RWPE2 (cell line): ENCODE results near the gene ARHGEF10L.

Experiments used
- ATAC-seq: fragments of 200-7000 bp; cut with Tn5 transposase; 3 replicates; pipeline ENCODE4 v1.9.1; 2021; ENCODE audit warnings: low read depth
- DNase-seq: peaks from one replicate; pipeline ENCODE4 v3.0.0-alpha.2; 2020; ENCODE audit warnings: low spot score
- H3K27ac ChIP-seq: fragments of 450-650 bp; 2 replicates; pipeline ENCODE4 v1.5.1; 2017; ENCODE audit warnings: mild to moderate bottlenecking; ENCODE audit not compliant: poor library complexity, severe bottlenecking
- H3K27me3 ChIP-seq: fragments of 250-450 bp; sonication (Bioruptor Pico); 2 replicates; pipeline ENCODE4 v1.5.1; 2021; ENCODE audit warnings: mild to moderate bottlenecking, moderate library complexity; ENCODE audit not compliant: insufficient read depth, poor library complexity, severe bottlenecking
- H3K36me3 ChIP-seq: fragments of 250-450 bp; sonication (Bioruptor Pico); 2 replicates; pipeline ENCODE4 v1.5.1; 2020; ENCODE audit warnings: low read depth, mild to moderate bottlenecking, moderate library complexity
- H3K4me1 ChIP-seq: fragments of 250-450 bp; sonication (Bioruptor Pico); 2 replicates; pipeline ENCODE4 v1.5.1; 2021; ENCODE audit warnings: mild to moderate bottlenecking, moderate library complexity; ENCODE audit not compliant: insufficient read depth, poor library complexity, severe bottlenecking
- H3K4me3 ChIP-seq: fragments of 250-450 bp; sonication (Bioruptor Pico); 2 replicates; pipeline ENCODE4 v1.5.1; 2021; ENCODE audit warnings: mild to moderate bottlenecking, moderate library complexity; ENCODE audit not compliant: severe bottlenecking
- H3K9me3 ChIP-seq: fragments of 250-450 bp; sonication (Bioruptor Pico); 2 replicates; pipeline ENCODE4 v1.5.1; 2021; ENCODE audit warnings: mild to moderate bottlenecking, moderate library complexity; ENCODE audit not compliant: severe bottlenecking
- CTCF ChIP-seq: fragments of 450-650 bp; IDR thresholded peaks from one replicate; pipeline ENCODE4 v1.5.1; 2017; ENCODE audit warnings: mild to moderate bottlenecking, moderate library complexity; ENCODE audit not compliant: poor library complexity, severe bottlenecking

Gene ARHGEF10L

GRCh38 chr1:17540255-17541001, 930 bp downstream of the ARHGEF10L start:
- Histone ChIP-seq H3K9me3 (no peaks in the 10 kb centered on the region), H3K4me3 (peak overlapping the region; percentile 96), H3K27ac (no peak overlapping the region), H3K4me1 (peaks cover 6% of the 10 kb centered on the region), H3K27me3 (no peaks in the 10 kb centered on the region), H3K36me3 (no peaks in the 10 kb centered on the region)
- no peak for TF ChIP-seq CTCF
- ATAC-seq (peak; percentile 35; the same call in 2 of the 3 replicates), DNase-seq (no peak)

DNA sequence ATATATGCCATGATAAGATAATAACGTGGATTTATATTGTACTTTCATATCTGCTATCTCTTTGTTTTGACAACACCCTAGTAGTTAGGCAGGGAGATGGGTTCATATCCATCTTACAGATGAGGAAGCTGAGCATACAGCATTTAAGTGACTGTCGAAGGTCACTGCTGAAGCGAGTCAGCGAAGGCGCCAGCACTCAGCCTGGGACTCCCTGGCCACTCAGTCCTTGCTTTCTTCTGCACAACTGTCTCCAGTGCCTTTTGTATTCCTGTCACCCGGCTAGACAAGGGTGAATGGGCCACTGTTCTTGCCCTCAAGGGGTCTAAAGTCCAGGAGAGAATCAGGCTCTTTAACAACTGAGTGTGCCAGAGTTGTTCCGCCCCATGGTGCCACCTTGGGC, 3.1 kb downstream of the ARHGEF10L start:
- H3K36me3 ChIP-seq = no peaks in the 10 kb centered on the region
- ATAC-seq = no peak

DNA sequence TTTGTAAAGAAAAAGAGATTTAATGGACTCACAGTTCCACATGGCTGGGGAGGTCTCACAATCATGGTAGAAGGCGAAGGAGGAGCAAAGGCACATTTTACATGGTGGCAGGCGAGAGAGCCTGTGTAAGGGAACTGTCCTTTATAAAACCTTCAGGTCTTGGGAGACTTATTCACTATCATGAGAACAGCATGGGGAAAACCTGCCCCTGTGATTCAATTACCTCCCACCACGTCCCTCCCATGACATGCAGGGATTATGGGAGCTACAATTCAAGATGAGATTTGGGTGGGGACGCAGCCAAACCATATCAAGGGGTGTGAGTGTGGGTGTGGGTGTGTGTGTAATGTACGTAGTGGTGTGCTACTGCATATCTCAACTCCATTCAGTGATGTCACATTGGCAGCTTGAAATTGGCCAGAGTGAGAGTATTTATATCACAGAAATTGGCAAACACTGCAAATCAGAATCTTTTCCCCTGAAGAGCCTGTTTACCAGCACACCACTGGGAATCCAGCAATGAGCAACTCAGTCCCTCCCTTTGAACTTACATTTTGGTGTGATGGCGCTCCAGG, 5.4 kb downstream of the ARHGEF10L start:
- no peaks in the 10 kb centered on the region for H3K9me3 ChIP-seq
- DNase-seq = no peak
- peaks cover 7% of the 10 kb centered on the region for H3K4me1 ChIP-seq
- no peak for TF ChIP-seq CTCF
- no peaks in the 10 kb centered on the region for H3K27me3 ChIP-seq
- peak; percentile 10; the same call in 2 of the 3 replicates for ATAC-seq
- peak overlapping the region; percentile 36 for H3K27ac ChIP-seq
- H3K36me3 ChIP-seq = no peaks in the 10 kb centered on the region
- no peak overlapping the region for H3K4me3 ChIP-seq

More for the DNA sequence above, 3.1 kb downstream of the ARHGEF10L start:
- TF ChIP-seq CTCF = no peak
- DNase-seq = no peak
- H3K27me3 ChIP-seq = no peaks in the 10 kb centered on the region
- H3K4me3 ChIP-seq = no peak overlapping the region
- H3K27ac ChIP-seq = no peak overlapping the region
- H3K9me3 ChIP-seq = no peaks in the 10 kb centered on the region
- peaks cover 7% of the 10 kb centered on the region for H3K4me1 ChIP-seq

GRCh38 chr1:17545356-17545755, 5.9 kb downstream of the ARHGEF10L start:
- no peak overlapping the region for H3K4me3 ChIP-seq
- H3K4me1 ChIP-seq = peaks cover 7% of the 10 kb centered on the region
- peak overlapping the region; percentile 36 for H3K27ac ChIP-seq
- no peaks in the 10 kb centered on the region for H3K27me3 ChIP-seq
- H3K36me3 ChIP-seq = no peaks in the 10 kb centered on the region
- H3K9me3 ChIP-seq = no peaks in the 10 kb centered on the region
- peak; percentile 78 for ATAC-seq
- no peak for TF ChIP-seq CTCF
- DNase-seq = no peak
